ENCODE data around the gene DAPK1.

- TF ChIP-seq CTCF (IDR thresholded peaks at IDR 0.05; ENCODE audit: poor library complexity, severe bottlenecking) = no peak
- TF ChIP-seq EZH2 (IDR thresholded peaks at IDR 0.05; ENCODE audit: borderline replicate concordance, insufficient read depth, low read length, poor library complexity, severe bottlenecking) = no peak
- no peak for TF ChIP-seq EP300 (conservative IDR thresholded peaks at IDR 0.05; ENCODE audit: poor library complexity, severe bottlenecking)
- TF ChIP-seq REST (IDR thresholded peaks at IDR 0.05; ENCODE audit: borderline replicate concordance) = no peak
- TF ChIP-seq RAD21 (conservative IDR thresholded peaks at IDR 0.05) = no peak
- no peak for TF ChIP-seq POLR2AphosphoS5 (IDR thresholded peaks at IDR 0.05)
Measured at GRCh38 chr9:87668222-87668621, 170.6 kb downstream of the DAPK1 start.
